Stimulated activated CD8-positive, alpha-beta memory T cell treated with anti-CD3 and anti-CD28 coated beads, Interleukin-12 subunit alpha, Interleukin-12 subunit beta, amount 100 ng/mL, for 24 hours (primary cell): ENCODE measurements around the gene KCNB1.

Experiments used
- DNase-seq: peaks from one replicate; pipeline ENCODE4 v3.0.0-alpha.2; 2020; ENCODE audit errors: extremely low read depth

Gene KCNB1

DNA sequence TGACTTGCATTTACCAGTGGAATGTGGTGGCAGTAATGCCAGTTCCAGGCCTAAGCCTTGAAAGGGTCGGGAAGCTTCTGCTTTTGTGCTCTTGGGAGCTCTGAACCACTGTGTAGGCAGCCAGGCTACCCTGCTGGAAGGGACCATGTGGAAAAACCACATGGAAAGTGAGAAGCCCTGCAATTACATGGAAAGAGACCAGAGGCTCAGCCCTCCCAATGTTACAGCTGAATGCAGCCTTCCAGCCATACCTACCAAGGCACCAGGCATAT lies 14.9 kb upstream of the KCNB1 start:
- DNase-seq, result no peak

GRCh38 chr20:49496553-49497397 lies 14.3 kb upstream of the KCNB1 start:
- DNase-seq, result no peak

DNA sequence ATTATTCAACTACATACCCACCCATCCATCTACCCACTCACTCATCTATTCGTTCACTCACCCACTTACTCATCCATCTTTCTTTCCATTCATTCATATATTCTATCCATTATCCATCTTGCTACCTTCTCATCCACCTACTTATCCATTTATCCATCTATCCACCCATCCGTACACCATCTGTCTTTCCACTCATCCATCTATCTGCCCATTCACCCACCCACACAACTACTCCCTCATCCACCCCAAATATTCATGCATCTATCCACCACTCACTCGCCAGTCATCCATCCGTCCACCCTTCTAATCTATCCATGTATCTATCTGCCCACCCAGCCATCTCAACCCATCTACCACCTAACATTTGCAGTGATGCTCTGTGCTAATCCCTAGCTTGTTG lies 13.6 kb upstream of the KCNB1 start:
- DNase-seq, result no peak

DNA sequence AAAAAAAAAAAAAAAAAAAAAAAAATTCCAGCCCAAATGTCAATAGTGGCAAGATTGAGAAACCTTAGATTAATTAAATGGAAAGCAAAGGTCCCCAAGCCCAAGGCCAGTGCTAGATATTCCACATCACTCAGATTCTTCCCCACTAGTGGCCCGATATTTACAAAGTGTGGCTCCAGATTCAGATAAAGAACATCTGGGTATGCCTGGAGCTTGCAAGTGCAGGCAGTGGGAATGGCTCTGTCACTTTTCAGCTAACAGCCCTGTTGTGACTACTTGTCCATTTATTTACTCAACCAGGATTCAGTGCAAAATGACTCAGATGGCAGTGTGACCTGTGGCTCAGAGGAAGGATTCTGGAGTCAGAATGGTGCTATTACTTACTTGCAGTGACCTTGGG lies 8.2 kb upstream of the KCNB1 start:
- no peak for DNase-seq

DNA sequence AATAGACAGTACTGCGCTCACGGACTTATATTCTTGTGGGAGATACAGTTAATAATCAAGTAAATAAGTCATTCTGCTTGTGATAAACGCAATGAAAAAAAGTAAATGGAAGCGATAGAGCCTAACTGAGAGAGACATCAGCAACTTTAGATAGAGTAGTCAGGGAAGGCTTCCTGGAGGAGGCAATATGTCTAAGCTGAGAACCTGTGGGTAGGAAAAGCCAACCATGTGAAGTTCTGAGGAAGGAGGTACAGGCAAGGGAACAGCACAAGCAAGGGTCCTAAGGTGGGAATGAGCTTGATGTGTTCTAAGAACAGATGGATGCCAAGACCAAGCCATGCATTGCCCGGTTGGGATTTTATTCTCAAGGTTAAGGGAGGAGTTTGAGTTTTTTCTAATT lies 7.2 kb upstream of the KCNB1 start:
- no peak for DNase-seq

DNA sequence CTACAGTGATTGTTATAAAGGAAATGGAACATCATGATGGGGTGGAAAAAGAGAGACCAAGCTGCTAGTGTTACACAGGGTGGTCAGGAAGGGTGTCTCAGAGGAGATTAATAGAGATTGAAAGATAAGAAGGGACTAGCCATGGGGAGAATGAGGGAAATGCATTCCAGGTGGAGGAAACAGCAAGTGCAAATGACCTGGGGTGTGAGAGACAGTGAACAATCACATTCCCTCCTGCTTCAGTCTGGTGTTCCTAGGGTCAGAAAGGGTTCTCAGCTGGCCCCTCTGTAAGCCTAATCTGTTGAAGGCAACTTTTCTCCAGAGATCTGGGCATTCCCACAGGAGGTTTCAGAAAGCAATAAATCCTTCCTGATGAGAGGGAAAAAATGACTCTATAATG lies 3.6 kb upstream of the KCNB1 start:
- no peak for DNase-seq

DNA sequence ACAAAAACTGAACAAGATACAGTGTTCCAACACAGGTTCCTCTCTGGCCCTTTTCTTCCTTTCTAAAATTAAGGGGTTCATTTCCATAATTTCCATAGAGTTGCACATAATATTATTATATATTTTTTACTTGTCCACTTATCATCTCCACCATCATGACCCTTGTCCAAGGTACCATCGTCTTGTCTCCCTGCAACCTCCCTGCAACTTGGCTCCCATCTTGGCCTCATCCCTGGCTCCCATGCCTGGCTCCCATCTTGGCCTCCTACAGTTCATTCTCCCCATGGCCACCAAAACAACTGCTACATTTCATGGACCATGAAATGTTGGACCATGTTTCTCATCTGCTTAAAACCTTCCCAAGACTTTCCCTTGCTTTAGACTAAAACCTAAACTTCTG lies 3.1 kb upstream of the KCNB1 start:
- DNase-seq, result no peak

- DNase-seq, result no peak
These were observed 2.0 kb upstream of the KCNB1 start for GRCh38 chr20:49484180-49485140.

GRCh38 chr20:49483696-49484123 lies 1.2 kb upstream of the KCNB1 start:
- no peak for DNase-seq

DNA sequence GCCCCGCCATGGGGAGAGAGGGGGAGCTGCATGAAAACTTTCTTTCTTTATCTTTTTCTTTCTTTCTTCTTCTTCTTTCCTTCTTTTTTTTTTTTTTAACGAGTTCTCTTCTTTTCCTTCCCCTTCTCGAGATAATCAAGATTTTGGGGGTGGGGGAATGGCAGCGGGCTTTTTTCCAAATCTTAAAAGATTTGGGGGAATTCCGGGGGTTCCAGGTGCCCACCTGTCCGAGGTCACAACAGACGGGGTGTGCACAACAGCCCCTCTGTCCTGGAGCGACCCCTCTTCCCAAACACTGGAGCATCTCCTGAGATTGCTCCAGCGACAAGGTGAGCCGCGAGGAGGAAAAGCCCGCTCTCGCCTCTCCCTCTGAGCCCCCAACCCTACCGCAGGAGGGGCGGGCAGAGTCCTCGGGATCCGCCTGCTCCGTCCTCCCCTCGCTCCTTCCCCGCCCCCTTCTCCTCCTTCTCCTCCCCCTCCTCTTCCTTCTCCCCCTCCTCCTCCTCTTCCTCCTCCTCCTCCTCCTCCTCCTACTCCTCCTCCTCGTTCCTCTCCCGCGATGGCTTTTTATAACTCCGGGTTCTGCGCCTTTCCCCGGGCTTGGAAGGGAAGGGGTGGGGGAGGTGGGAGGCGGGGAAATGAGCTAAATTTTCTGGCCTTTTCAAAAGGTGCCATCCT lies 689 bp upstream of the KCNB1 start:
- no peak for DNase-seq

DNA sequence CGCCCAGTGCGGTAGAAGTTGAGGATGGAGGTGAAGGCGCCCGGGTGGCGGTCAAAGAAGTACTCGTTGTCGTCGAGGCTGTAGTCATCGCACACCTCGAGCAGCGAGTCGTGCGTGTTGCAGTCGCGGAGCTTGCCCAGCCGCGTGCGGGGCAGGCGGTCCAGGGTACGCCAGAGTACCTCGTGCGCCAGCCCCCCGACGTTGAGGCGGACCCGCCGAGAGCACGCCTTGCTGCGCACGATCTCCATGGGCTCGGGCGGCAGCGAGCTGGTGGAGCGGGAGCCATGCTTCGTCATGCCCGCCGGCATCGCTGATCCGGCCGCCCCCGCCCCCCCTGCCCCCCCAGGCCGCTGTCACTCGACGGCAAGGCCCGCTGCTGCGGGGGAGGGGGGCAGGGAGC lies 295 bp downstream of the KCNB1 start:
- DNase-seq, result no peak

GRCh38 chr20:49481116-49481515 lies 1.4 kb downstream of the KCNB1 start:
- no peak for DNase-seq

- no peak for DNase-seq
These were observed 2.2 kb downstream of the KCNB1 start for GRCh38 chr20:49480236-49480635.

GRCh38 chr20:49479785-49480184 lies 2.7 kb downstream of the KCNB1 start:
- DNase-seq, result no peak

DNA sequence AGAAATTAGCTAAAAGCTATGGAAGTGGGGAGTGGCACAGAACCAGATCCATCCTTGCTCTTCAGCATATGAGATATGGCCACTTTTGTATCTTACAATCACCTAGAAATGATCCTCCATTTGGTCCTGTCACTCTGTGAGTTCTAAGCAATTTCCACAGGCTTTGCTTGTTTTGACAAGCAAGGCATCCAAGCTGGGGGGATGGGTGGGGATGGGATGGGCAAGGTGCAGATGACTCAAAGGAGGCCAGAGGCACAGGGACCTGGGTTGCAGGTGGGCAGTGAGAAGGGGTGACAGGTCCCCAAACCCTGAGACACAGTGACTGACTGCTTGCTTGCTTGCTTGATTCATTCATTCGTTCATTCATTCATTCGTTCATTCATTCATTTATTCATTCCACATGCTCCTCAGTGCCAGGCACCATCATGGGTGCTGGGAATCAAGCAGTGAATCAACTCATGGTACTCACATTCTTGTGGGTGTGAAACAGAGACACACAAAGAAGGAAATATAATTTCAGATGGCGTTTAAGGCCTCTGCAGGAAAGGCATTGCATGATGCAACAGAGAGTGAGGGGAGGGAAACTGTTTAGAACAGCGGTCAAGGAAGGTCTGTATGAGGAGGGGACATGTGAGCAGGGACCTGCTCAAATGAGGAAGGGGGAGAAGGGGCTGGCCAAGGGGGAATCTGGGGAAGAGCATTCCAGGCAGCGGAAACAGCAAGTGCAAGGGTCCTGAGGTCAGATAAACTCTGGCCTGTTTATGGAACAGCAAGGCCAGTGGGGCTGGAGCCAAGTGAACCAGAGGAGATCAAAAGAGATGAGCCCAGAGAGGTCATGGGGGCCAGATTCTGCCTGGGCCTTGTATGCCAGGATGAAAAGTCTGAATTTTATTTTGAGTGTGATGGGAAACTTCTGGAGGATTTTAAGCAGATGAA lies 3.4 kb downstream of the KCNB1 start:
- DNase-seq, result no peak

GRCh38 chr20:49478266-49478665 lies 4.2 kb downstream of the KCNB1 start:
- DNase-seq, result no peak

DNA sequence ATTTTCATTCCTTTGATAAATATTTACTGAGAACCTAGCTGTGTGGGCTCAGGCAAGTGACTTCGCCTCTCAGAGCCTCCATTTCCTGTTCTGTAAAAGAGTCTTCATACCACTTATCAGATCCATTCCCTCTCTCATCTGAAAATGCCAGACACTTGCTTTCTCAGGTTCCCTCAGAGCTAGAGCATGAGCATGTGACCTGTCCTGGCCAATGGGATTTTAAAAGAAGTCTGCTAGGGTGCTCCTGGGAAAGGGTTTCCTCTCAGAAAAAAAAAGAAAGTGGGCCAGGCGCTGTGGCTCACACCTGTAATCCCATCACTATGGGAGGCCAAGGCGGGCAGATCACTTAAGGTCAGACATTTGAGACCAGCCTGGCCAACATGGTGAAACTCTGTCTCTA lies 5.3 kb downstream of the KCNB1 start:
- no peak for DNase-seq

DNA sequence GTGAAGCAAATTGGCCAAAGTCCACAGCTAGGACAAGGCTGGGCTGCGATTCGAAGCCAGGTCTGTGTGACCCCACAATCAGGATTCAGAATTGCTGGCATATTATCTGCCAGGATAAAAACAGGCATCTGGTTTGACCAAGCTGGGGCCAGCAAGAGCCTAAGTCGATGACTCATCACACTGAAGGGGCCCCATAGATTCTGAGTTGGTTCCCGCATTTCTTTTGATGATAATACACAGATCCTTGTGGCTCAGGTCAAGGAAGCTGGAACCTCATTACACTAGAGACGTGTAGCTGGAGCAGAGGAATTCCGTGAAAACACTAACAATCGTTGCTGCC lies 6.5 kb downstream of the KCNB1 start:
- no peak for DNase-seq

- DNase-seq, result no peak
These were observed 7.0 kb downstream of the KCNB1 start for GRCh38 chr20:49475292-49476015.

DNA sequence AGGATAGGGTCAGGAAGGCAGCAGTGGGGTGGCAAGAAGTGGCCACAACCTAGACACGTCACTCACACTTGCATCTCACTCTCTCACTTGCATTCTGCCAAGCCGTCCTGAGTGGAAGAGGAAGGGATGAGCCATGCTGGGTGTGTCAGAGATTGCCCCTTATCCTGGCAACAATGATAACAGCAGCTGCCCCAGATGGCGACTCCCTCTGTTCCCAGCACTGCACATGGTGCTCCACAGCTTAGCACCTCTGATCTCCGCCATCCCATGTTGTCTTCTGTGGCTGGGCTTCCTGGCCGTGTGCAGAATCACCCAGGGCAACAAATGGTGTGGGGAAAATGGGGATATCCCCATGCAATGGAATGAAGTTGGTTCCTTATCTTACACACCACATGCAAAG lies 11.1 kb downstream of the KCNB1 start:
- no peak for DNase-seq

DNA sequence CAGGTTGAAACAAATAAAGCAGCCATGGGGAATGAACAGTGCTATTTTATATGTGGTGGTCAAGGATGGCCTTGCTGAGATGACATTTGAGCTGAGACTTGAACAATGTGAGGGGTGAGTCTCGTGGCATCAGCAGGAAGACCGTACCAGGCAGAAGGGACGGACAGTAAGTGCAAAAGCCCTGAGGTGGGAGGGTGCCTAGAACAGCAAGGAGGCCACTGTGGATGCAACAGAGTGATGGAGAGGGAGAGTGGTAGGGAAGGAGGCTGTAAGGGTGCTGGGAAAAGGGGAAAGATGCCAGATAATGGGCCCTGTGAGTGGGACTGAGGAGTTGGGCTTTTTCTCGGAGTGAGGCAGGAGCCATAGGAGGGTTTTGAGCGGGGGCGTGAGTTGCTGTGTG lies 11.5 kb downstream of the KCNB1 start:
- DNase-seq, result no peak
